IMR-90 (cell line): ENCODE data around the gene ALLC. TPM values are rescaled to one million over a fixed set of nuclear protein-coding genes. Genes with fewer than 3 reads are reported as not detected.

ENCODE experiments used
- ATAC-seq: fragments of 200-7000 bp; cut with Tn5 transposase; 2 replicates; pipeline ENCODE4 v1.9.1; 2020; ENCODE audit warnings: low read depth, mild to moderate bottlenecking, moderate library complexity
- BruUV-seq: library from RNA; stranded (reverse); fragments of 400-500 nt; replicated peaks from 2 replicates; lab custom pipeline; 2021; lab: Mats Ljungman, UMichigan
- CTCF ChIA-PET: fragments of 300-600 bp; formaldehyde crosslinking; extraction: SDS; loops from one replicate; lab custom pipeline; 2021; ENCODE audit warnings: antibody characterized with exemption; lab: Yijun Ruan, JAX
- POLR2A ChIA-PET: fragments of 300-600 bp; sonication (Branson Sonifier 250); formaldehyde crosslinking; loops from one replicate; lab custom pipeline; 2022; ENCODE audit warnings: antibody characterized with exemption; ENCODE audit not compliant: unreplicated experiment; lab: Charles Lee
- DNase-seq: peaks from one replicate; pipeline ENCODE4 v3.0.0; 2013
- H2AFZ ChIP-seq: replicated peaks from 2 replicates; pipeline ENCODE3; 2013; ENCODE audit warnings: low read length, mild to moderate bottlenecking; ENCODE audit not compliant: poor library complexity
- H2AK5ac ChIP-seq: 2 replicates; pipeline ENCODE4 v1.6.1; 2013; ENCODE audit warnings: low read depth, low read length, inconsistent platforms
- H2AK9ac ChIP-seq: replicated peaks from 2 replicates; pipeline ENCODE3; 2013; ENCODE audit warnings: mild to moderate bottlenecking, low read depth, low read length, moderate library complexity; ENCODE audit not compliant: poor library complexity
- H2BK120ac ChIP-seq: 2 replicates; pipeline ENCODE4 v1.6.1; 2013; ENCODE audit warnings: low read depth, low read length, inconsistent platforms
- H2BK15ac ChIP-seq: 3 replicates; pipeline ENCODE4 v1.6.1; 2013; ENCODE audit warnings: low read depth, low read length, inconsistent platforms
- H2BK20ac ChIP-seq: 2 replicates; pipeline ENCODE4 v1.6.1; 2013; ENCODE audit warnings: low read depth, mild to moderate bottlenecking, inconsistent platforms, low read length, moderate library complexity
- H2BK5ac ChIP-seq: 2 replicates; pipeline ENCODE4 v1.6.1; 2013; ENCODE audit warnings: mild to moderate bottlenecking, low read depth, low read length, inconsistent platforms; ENCODE audit not compliant: poor library complexity, severe bottlenecking
- H3K14ac ChIP-seq: replicated peaks from 2 replicates; pipeline ENCODE4 v1.6.1; 2013; ENCODE audit warnings: low read depth, low read length, inconsistent platforms
- H3K18ac ChIP-seq: 2 replicates; pipeline ENCODE4 v1.6.1; 2013; ENCODE audit warnings: low read depth, low read length, control low read depth
- H3K23ac ChIP-seq: 2 replicates; pipeline ENCODE4 v1.6.1; 2013; ENCODE audit warnings: low read depth, low read length, inconsistent platforms
- H3K27ac ChIP-seq: 2 replicates; pipeline ENCODE4 v1.5.1; 2013; ENCODE audit warnings: mild to moderate bottlenecking, control low read depth, low read length; ENCODE audit not compliant: insufficient read depth
- H3K27me3 ChIP-seq: 2 replicates; pipeline ENCODE4 v1.6.1; 2013; ENCODE audit warnings: low read length; ENCODE audit not compliant: control insufficient read depth, insufficient read depth
- H3K36me3 ChIP-seq: 2 replicates; pipeline ENCODE4 v1.6.1; 2013; ENCODE audit warnings: low read length, mixed read lengths; ENCODE audit not compliant: control insufficient read depth, insufficient read depth
- H3K4ac ChIP-seq: 2 replicates; pipeline ENCODE4 v1.6.1; 2013; ENCODE audit warnings: low read depth, low read length, inconsistent platforms
- H3K4me1 ChIP-seq: 2 replicates; pipeline ENCODE4 v1.6.1; 2013; ENCODE audit warnings: low read length, mixed read lengths; ENCODE audit not compliant: control insufficient read depth, insufficient read depth
- H3K4me2 ChIP-seq: 2 replicates; pipeline ENCODE4 v1.6.1; 2013; ENCODE audit warnings: low read depth, mild to moderate bottlenecking, control low read depth, low read length, moderate library complexity
- H3K4me3 ChIP-seq: 2 replicates; pipeline ENCODE4 v1.5.1; 2013; ENCODE audit warnings: low read depth, mild to moderate bottlenecking, control low read depth, low read length, moderate library complexity; ENCODE audit not compliant: insufficient read depth
- H3K56ac ChIP-seq: 2 replicates; pipeline ENCODE4 v1.6.1; 2013; ENCODE audit warnings: low read length, inconsistent platforms; ENCODE audit not compliant: insufficient read depth; ENCODE audit errors: extremely low read depth
- H3K79me1 ChIP-seq, 2 experiments: 2 replicates each; pipeline ENCODE4 v1.6.1; 2013; ENCODE audit warnings: low read length in 2 of 2, inconsistent platforms in 1 of 2, low read depth in 1 of 2
- H3K9ac ChIP-seq: 2 replicates; pipeline ENCODE4 v1.6.1; 2013; ENCODE audit warnings: low read depth, low read length, control low read depth
- H3K9me1 ChIP-seq: 2 replicates; pipeline ENCODE4 v1.6.1; 2013; ENCODE audit warnings: low read length, inconsistent platforms; ENCODE audit not compliant: insufficient read depth
- H3K9me3 ChIP-seq: 2 replicates; pipeline ENCODE4 v1.6.1; 2013; ENCODE audit warnings: low read length; ENCODE audit not compliant: control insufficient read depth, insufficient read depth
- H4K20me1 ChIP-seq: 2 replicates; pipeline ENCODE4 v1.6.1; 2013; ENCODE audit warnings: low read length, inconsistent platforms; ENCODE audit not compliant: insufficient read depth
- H4K5ac ChIP-seq: 2 replicates; pipeline ENCODE4 v1.6.1; 2013; ENCODE audit warnings: mild to moderate bottlenecking, low read depth, low read length, control low read depth
- H4K8ac ChIP-seq, 2 experiments: 2 replicates each; pipeline ENCODE4 v1.6.1; 2013; ENCODE audit warnings: low read depth in 2 of 2, low read length in 2 of 2, control low read depth in 1 of 2, inconsistent platforms in 1 of 2
- H4K91ac ChIP-seq: 2 replicates; pipeline ENCODE4 v1.6.1; 2013; ENCODE audit warnings: low read depth, low read length, inconsistent platforms; ENCODE audit not compliant: insufficient read depth
- BHLHE40 ChIP-seq: fragments of 150-350 bp; IDR thresholded peaks from 2 replicates; pipeline ENCODE4 v1.6.1; 2016; ENCODE audit warnings: mild to moderate bottlenecking, low read depth, low read length
- CEBPB ChIP-seq: IDR thresholded peaks from 2 replicates; pipeline ENCODE4 v1.6.1; 2012; ENCODE audit warnings: low read depth, low read length, improper control_type of control experiment
- CHD1 ChIP-seq: IDR thresholded peaks from 2 replicates; pipeline ENCODE4 v1.6.1; 2012; ENCODE audit warnings: low read depth, low read length, improper control_type of control experiment
- FOS ChIP-seq: fragments of 150-350 bp; IDR thresholded peaks from 2 replicates; pipeline ENCODE4 v1.6.1; 2016; ENCODE audit warnings: low read depth, low read length
- MAFK ChIP-seq: IDR thresholded peaks from 2 replicates; pipeline ENCODE4 v1.6.1; 2012; ENCODE audit warnings: low read depth, low read length, improper control_type of control experiment
- MAZ ChIP-seq: IDR thresholded peaks from 2 replicates; pipeline ENCODE4 v1.6.1; 2012; ENCODE audit warnings: low read depth, mild to moderate bottlenecking, low read length, improper control_type of control experiment, moderate library complexity, borderline replicate concordance
- MXI1 ChIP-seq: IDR thresholded peaks from 2 replicates; pipeline ENCODE4 v1.6.1; 2012; ENCODE audit warnings: low read depth, mild to moderate bottlenecking, low read length, moderate library complexity, borderline replicate concordance
- NFE2L2 ChIP-seq: fragments of 150-350 bp; IDR thresholded peaks from 2 replicates; pipeline ENCODE4 v1.6.1; 2016; ENCODE audit warnings: low read depth, mild to moderate bottlenecking, low read length
- POLR2A ChIP-seq: IDR thresholded peaks from 2 replicates; pipeline ENCODE4 v1.6.1; 2012; ENCODE audit warnings: mild to moderate bottlenecking, low read depth, low read length
- RAD21 ChIP-seq: IDR thresholded peaks from 2 replicates; pipeline ENCODE4 v1.6.1; 2012; ENCODE audit warnings: low read length, improper control_type of control experiment
- RCOR1 ChIP-seq: IDR thresholded peaks from 2 replicates; pipeline ENCODE4 v1.6.1; 2012; ENCODE audit warnings: mild to moderate bottlenecking, low read length, improper control_type of control experiment; ENCODE audit not compliant: insufficient replicate concordance
- RFX5 ChIP-seq: IDR thresholded peaks from 2 replicates; pipeline ENCODE4 v1.8.0; 2012; ENCODE audit warnings: low read depth, mild to moderate bottlenecking, low read length, moderate library complexity
- SMC3 ChIP-seq: fragments of 150-350 bp; IDR thresholded peaks from 2 replicates; pipeline ENCODE4 v1.6.1; 2016; ENCODE audit warnings: low read depth, mild to moderate bottlenecking, antibody characterized with exemption, low read length, moderate library complexity
- whole genome bisulfite sequencing, 2 experiments: methylation state at CpG; one replicate each; pipeline versions ENCODE4 v1.1.5 to v1.1.7; 2013; ENCODE audit warnings: missing lambda C conversion rate in 2 of 2; ENCODE audit not compliant: insufficient read length in 1 of 2; ENCODE audit errors: extremely low coverage in 2 of 2; 5-methylcytosine and 5-hydroxymethylcytosine counted together
- dilution Hi-C: fragments of 300-500 bp; cut with HindIII; formaldehyde crosslinking; loops from one replicate; pipeline ENCODE4 v1.14.3; 2018; ENCODE audit warnings: low sequenced_read_pairs; ENCODE audit not compliant: unreplicated experiment
- in situ Hi-C: fragments of 300-500 bp; cut with MboI; formaldehyde crosslinking; loops from 3 replicates; pipeline ENCODE4 v1.14.3; 2019; ENCODE audit warnings: low sequenced_read_pairs, inconsistent platforms, mixed read lengths
- intact Hi-C: fragments of 100-400 bp; cut with micrococcal nuclease; formaldehyde crosslinking; loops from 2 replicates; pipeline ENCODE4 v1.10.0; 2022
- polyA plus RNA-seq, 3 experiments: library from polyadenylated mRNA; depleted of rRNA; stranded (reverse); fragments of >200 nt; gene quantifications; 2 replicates each; pipeline ENCODE4 v1.2.3, GENCODE V29; 2012; ENCODE audit warnings: low replicate concordance in 1 of 3
- total RNA-seq: library from RNA; depleted of rRNA; stranded (reverse); fragments of >200 nt; gene quantifications from 2 replicates; pipeline ENCODE4 v1.2.3, GENCODE V29; 2012
- TF ChIP-seq, protein P1 (sequence below): fragments of 150-350 bp; IDR thresholded peaks from 2 replicates; pipeline ENCODE4 v1.6.1; 2017; ENCODE audit warnings: mild to moderate bottlenecking, antibody characterized with exemption, low read length, low read depth
- TF ChIP-seq, protein P2 (sequence below): fragments of 150-350 bp; IDR thresholded peaks from 2 replicates; pipeline ENCODE4 v1.6.1; 2016; ENCODE audit warnings: low read depth, mild to moderate bottlenecking, low read length, moderate library complexity, borderline replicate concordance
- TF ChIP-seq, protein P3 (sequence below): conservative IDR thresholded peaks from 2 replicates; pipeline ENCODE4 v1.5.1; 2012; ENCODE audit warnings: mild to moderate bottlenecking, low read depth, low read length, improper control_type of control experiment

The ALLC gene
- total and polyA plus RNA-seq, 2 of the 4 experiments (the other 2 are of a cell fraction), result not detected

DNA sequence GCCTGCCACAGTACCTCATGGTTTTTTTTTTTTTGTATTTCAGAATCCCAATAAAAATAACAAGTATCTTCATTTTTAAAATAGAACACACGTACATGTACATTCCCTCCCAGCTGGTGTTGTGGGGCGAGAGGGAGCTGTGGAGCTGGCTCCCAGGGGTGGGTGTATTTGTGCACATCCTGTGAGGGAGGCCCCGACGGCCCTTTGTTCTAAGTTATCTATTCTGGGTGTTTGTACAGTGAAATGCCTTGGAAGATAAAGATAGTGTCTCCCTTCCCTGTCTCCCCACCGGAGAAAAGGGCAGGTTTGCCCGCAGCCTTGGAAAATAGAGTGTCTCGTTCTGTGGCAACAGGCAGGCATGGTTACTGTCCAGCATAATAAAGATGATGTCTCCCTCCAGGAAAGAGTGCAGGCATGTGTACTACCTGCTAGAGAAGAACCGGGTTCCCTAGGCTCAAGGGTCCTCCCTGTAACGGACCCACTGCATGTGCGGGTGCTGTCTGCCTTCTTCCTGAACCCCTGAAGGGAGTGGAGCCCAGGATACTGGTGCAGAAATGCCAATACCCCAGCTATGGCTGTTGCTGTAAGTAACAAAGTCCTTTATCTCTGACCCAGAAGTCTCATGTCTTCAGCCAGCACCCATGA is 12.1 kb upstream of the ALLC start:
- Histone ChIP-seq H3K27me3 (no peaks in the 10 kb centered on the region; the same call in 1 of the 2 replicates), H2AK9ac (no peak overlapping the region), H2BK120ac (no peak overlapping the region), H2AFZ (no peak overlapping the region), H2BK20ac (no peak overlapping the region), H3K4me2 (no peak overlapping the region), H2BK15ac (no peak overlapping the region), H3K27ac (no peak overlapping the region), H3K56ac (no peak overlapping the region), H2BK5ac (no peak overlapping the region), H3K4me1 (peaks cover 2% of the 10 kb centered on the region; the same call in 1 of the 2 replicates), H3K18ac (no peak overlapping the region), H3K14ac (no peak overlapping the region), H2AK5ac (no peak overlapping the region), H4K20me1 (no peaks in the 10 kb centered on the region), H3K9ac (no peak overlapping the region), H4K8ac (no peak overlapping the region), H3K36me3 (no peaks in the 10 kb centered on the region), H3K4me3 (no peak overlapping the region), H3K9me1 (no peaks in the 10 kb centered on the region), H4K91ac (no peak overlapping the region), H3K23ac (no peak overlapping the region), H4K5ac (no peak overlapping the region), H3K79me1 (no peaks in the 10 kb centered on the region), H3K4ac (no peak overlapping the region), H3K9me3 (no peaks in the 10 kb centered on the region)
- in situ Hi-C loops (loop anchor here (10.0 kb wide), 1 partner anchor 221 kb away; no protein-coding TSS in a partner anchor), intact Hi-C loops (no loop called here), dilution Hi-C loops (no loop called here)
- DNase-seq (no peak), ATAC-seq (no peak)
- TF ChIP-seq MAFK (no peak), RAD21 (no peak), SMC3 (no peak), CHD1 (no peak), RCOR1 (no peak), MAZ (no peak), POLR2A (no peak), NFE2L2 (no peak), BHLHE40 (no peak), FOS (no peak), RFX5 (no peak), CEBPB (no peak), MXI1 (no peak)
- TF ChIP-seq, protein P1, sequence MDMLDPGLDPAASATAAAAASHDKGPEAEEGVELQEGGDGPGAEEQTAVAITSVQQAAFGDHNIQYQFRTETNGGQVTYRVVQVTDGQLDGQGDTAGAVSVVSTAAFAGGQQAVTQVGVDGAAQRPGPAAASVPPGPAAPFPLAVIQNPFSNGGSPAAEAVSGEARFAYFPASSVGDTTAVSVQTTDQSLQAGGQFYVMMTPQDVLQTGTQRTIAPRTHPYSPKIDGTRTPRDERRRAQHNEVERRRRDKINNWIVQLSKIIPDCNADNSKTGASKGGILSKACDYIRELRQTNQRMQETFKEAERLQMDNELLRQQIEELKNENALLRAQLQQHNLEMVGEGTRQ, result no peak
- TF ChIP-seq, protein P2, sequence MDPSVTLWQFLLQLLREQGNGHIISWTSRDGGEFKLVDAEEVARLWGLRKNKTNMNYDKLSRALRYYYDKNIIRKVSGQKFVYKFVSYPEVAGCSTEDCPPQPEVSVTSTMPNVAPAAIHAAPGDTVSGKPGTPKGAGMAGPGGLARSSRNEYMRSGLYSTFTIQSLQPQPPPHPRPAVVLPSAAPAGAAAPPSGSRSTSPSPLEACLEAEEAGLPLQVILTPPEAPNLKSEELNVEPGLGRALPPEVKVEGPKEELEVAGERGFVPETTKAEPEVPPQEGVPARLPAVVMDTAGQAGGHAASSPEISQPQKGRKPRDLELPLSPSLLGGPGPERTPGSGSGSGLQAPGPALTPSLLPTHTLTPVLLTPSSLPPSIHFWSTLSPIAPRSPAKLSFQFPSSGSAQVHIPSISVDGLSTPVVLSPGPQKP, result no peak
- TF ChIP-seq, protein P3, sequence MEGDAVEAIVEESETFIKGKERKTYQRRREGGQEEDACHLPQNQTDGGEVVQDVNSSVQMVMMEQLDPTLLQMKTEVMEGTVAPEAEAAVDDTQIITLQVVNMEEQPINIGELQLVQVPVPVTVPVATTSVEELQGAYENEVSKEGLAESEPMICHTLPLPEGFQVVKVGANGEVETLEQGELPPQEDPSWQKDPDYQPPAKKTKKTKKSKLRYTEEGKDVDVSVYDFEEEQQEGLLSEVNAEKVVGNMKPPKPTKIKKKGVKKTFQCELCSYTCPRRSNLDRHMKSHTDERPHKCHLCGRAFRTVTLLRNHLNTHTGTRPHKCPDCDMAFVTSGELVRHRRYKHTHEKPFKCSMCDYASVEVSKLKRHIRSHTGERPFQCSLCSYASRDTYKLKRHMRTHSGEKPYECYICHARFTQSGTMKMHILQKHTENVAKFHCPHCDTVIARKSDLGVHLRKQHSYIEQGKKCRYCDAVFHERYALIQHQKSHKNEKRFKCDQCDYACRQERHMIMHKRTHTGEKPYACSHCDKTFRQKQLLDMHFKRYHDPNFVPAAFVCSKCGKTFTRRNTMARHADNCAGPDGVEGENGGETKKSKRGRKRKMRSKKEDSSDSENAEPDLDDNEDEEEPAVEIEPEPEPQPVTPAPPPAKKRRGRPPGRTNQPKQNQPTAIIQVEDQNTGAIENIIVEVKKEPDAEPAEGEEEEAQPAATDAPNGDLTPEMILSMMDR, result no peak
- CTCF ChIA-PET, result interaction anchor here (0.7 kb wide), 1 partner anchor 428 kb away, joined by 4 read pairs; no protein-coding TSS in a partner anchor
- no TSS peak for BruUV-seq
- POLR2A ChIA-PET, result no interaction called here
- no CpG with 5 or more reads among the region's 10 CpGs for WGBS, 2 experiments
